ENCODE measurements around the gene SP7. TPM values are rescaled to one million over a fixed set of nuclear protein-coding genes. Genes with fewer than 3 reads are reported as not detected.

Gene SP7
- total and polyA plus RNA-seq, 2 donors (not counting 3 experiments of a cell fraction or from before 2014, with no cell fraction given): not detected

DNA sequence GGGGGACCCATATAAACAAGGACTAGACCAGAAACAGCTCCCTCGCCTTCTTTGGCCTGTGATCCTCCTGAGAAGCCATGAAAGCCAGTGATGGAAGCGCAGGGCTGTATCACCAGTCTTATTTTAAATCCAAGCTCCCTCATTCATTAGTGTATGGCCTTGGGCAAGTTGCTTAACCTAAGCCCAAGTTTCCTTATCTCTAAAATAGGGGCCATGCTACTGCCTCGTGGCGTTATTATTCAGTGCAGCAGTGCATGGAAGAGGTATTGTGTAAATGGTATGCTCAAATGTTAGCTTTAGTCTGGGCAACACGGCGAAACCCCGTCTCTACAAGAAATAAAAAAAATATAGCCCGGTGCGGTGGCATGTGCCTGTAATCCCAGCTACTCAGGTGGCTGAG, 58.2 kb downstream of the SP7 start:
- Histone ChIP-seq H3K9ac (replicated peaks; ENCODE audit: extremely low read depth, insufficient read depth, low read length) (no peak overlapping the region), H3K36me3 (ENCODE audit: control insufficient read depth in 2 of 2, extremely low read depth in 1 of 2, insufficient read depth in 2 of 2, low read length in 2 of 2) (peaks cover 15 to 16% of the 10 kb centered on the region in 2 experiments), H3K9me3 (replicated peaks; ENCODE audit: control insufficient read depth, insufficient read depth, low read length) (no peaks in the 10 kb centered on the region), H3K4me2 (ENCODE audit: insufficient read depth, low read length) (no peak overlapping the region), H4K20me1 (replicated peaks; ENCODE audit: control insufficient read depth, extremely low read depth, insufficient read depth, low read length) (no peaks in the 10 kb centered on the region), H3K27ac (ENCODE audit: insufficient read depth, low read depth, low read length) (no peak overlapping the region), H3K4me1 (ENCODE audit: control insufficient read depth, extremely low read depth, insufficient read depth, low read length) (no peaks in the 10 kb centered on the region), H3K9me1 (replicated peaks; ENCODE audit: control insufficient read depth, extremely low read depth, insufficient read depth, low read length) (no peaks in the 10 kb centered on the region), H2AFZ (ENCODE audit: low read depth, low read length) (no peak overlapping the region), H3K4me3 (replicated peaks in 1 of 3; ENCODE audit: insufficient read depth in 1 of 3, low read depth in 1 of 3, low read length in 3 of 3) (no peak overlapping the region), H3K79me2 (ENCODE audit: control insufficient read depth, insufficient read depth, low read length) (no peaks in the 10 kb centered on the region), H3K27me3 (ENCODE audit: control insufficient read depth in 2 of 2, insufficient read depth in 2 of 2, low read length in 2 of 2) (no peaks in the 10 kb centered on the region)
- DNase-seq (ENCODE audit: low read depth, low spot score) (no peak), FAIRE-seq (no peak)
- CTCF ChIA-PET: interaction anchor here (0.6 to 2.2 kb wide), 4 partner anchors 10 to 64 kb away, joined by 3 to 21 read pairs (median 6); partner anchors contain the start of gene AAAS
- BruUV-seq (replicated peaks): no TSS peak
- POLR2A ChIA-PET: interaction anchor here (0.7 kb wide), 1 partner anchor 28 kb away, joined by 3 read pairs; no protein-coding TSS in a partner anchor
- dilution Hi-C loops (cut with MboI; ENCODE audit: extremely low pct_ligation_motif_present, low sequenced_read_pairs): no loop called here
- intact Hi-C loops (cut with micrococcal nuclease): no loop called here
- TF ChIP-seq EZH2 (IDR thresholded peaks at IDR 0.05; ENCODE audit: borderline replicate concordance, low read depth, low read length, severe bottlenecking) (no peak), JUN (IDR thresholded peaks at IDR 0.05; ENCODE audit: borderline replicate concordance, insufficient read depth, insufficient read length, low read depth) (no peak), MYC (IDR thresholded peaks at IDR 0.05; ENCODE audit: low read depth, low read length) (no peak), POLR2AphosphoS5 (IDR thresholded peaks at IDR 0.05; ENCODE audit: insufficient read depth, low read depth, low read length) (no peak), FOS (IDR thresholded peaks at IDR 0.05; ENCODE audit: borderline replicate concordance, insufficient read depth, low read length) (no peak), POLR2A (IDR thresholded peaks at IDR 0.05; ENCODE audit: low read depth, low read length) (no peak), GATA2 (IDR thresholded peaks at IDR 0.05; ENCODE audit: insufficient read depth, insufficient read length, low read depth, low read length) (no peak)
- TF ChIP-seq, protein P1, sequence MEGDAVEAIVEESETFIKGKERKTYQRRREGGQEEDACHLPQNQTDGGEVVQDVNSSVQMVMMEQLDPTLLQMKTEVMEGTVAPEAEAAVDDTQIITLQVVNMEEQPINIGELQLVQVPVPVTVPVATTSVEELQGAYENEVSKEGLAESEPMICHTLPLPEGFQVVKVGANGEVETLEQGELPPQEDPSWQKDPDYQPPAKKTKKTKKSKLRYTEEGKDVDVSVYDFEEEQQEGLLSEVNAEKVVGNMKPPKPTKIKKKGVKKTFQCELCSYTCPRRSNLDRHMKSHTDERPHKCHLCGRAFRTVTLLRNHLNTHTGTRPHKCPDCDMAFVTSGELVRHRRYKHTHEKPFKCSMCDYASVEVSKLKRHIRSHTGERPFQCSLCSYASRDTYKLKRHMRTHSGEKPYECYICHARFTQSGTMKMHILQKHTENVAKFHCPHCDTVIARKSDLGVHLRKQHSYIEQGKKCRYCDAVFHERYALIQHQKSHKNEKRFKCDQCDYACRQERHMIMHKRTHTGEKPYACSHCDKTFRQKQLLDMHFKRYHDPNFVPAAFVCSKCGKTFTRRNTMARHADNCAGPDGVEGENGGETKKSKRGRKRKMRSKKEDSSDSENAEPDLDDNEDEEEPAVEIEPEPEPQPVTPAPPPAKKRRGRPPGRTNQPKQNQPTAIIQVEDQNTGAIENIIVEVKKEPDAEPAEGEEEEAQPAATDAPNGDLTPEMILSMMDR (IDR thresholded peaks at IDR 0.05; ENCODE audit: extremely low read depth in 1 of 2, insufficient read depth in 1 of 2, low read depth in 1 of 2, low read length in 2 of 2): no peak
- TF ChIP-seq, protein P2, sequence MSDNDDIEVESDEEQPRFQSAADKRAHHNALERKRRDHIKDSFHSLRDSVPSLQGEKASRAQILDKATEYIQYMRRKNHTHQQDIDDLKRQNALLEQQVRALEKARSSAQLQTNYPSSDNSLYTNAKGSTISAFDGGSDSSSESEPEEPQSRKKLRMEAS (IDR thresholded peaks at IDR 0.05; ENCODE audit: insufficient read depth, insufficient read length): no peak

Other genes with a start within 250 kb of the SP7 start
- 11.6 and 14.1 TPM in 2 replicates for gene IGFBP6, start 238.7 kb downstream of the SP7 start, total RNA-seq
- gene IGFBP6, start 238.7 kb downstream of the SP7 start, polyA plus RNA-seq: 18.2 TPM in 2 replicates
- not detected in 2 replicates for gene SOAT2, start 232.9 kb downstream of the SP7 start, total RNA-seq
- gene SOAT2, start 232.9 kb downstream of the SP7 start, polyA plus RNA-seq: not detected in 2 replicates
- gene ZNF740, start 155.6 kb downstream of the SP7 start, total RNA-seq: 34.9 and 38.1 TPM in 2 replicates
- gene ZNF740, start 155.6 kb downstream of the SP7 start, polyA plus RNA-seq: 7.9 and 10.5 TPM in 2 replicates
- 21.1 and 22.0 TPM in 2 replicates for gene CSAD, start 155.4 kb downstream of the SP7 start, total RNA-seq
- 24.0 and 24.4 TPM in 2 replicates for gene CSAD, start 155.4 kb downstream of the SP7 start, polyA plus RNA-seq
- gene ITGB7, start 129.1 kb downstream of the SP7 start, total RNA-seq: not detected in 2 replicates
- 0.17 and 0.18 TPM in 2 replicates for gene ITGB7, start 129.1 kb downstream of the SP7 start, polyA plus RNA-seq
- 16.1 and 19.5 TPM in 2 replicates for gene RARG, start 104.1 kb downstream of the SP7 start, total RNA-seq
- gene RARG, start 104.1 kb downstream of the SP7 start, polyA plus RNA-seq: 9.9 and 11.6 TPM in 2 replicates
- gene ESPL1, start 68.1 kb downstream of the SP7 start, total RNA-seq: 39.3 and 42.7 TPM in 2 replicates
- 16.2 and 18.8 TPM in 2 replicates for gene ESPL1, start 68.1 kb downstream of the SP7 start, polyA plus RNA-seq
- gene PFDN5, start 40.8 kb downstream of the SP7 start, total RNA-seq: 286 and 301 TPM in 2 replicates
- gene PFDN5, start 40.8 kb downstream of the SP7 start, polyA plus RNA-seq: 665 and 745 TPM in 2 replicates
- gene MYG1, start 36.7 kb downstream of the SP7 start, total RNA-seq: 61.1 and 65.8 TPM in 2 replicates
- gene MYG1, start 36.7 kb downstream of the SP7 start, polyA plus RNA-seq: 65.5 and 65.9 TPM in 2 replicates
- gene AAAS, start 14.7 kb downstream of the SP7 start, total RNA-seq: 57.8 and 60.0 TPM in 2 replicates
- 83.1 and 86.0 TPM in 2 replicates for gene AAAS, start 14.7 kb downstream of the SP7 start, polyA plus RNA-seq
- gene SP1, start 43.8 kb upstream of the SP7 start, total RNA-seq: 56.3 and 57.7 TPM in 2 replicates
- gene SP1, start 43.8 kb upstream of the SP7 start, polyA plus RNA-seq: 33.2 and 34.8 TPM in 2 replicates
- gene AMHR2, start 87.5 kb upstream of the SP7 start, total RNA-seq: not detected in 2 replicates
- not detected in 2 replicates for gene AMHR2, start 87.5 kb upstream of the SP7 start, polyA plus RNA-seq
- 123 and 139 TPM in 2 replicates for gene PRR13, start 105.4 kb upstream of the SP7 start, total RNA-seq
- gene PRR13, start 105.4 kb upstream of the SP7 start, polyA plus RNA-seq: 60.6 and 68.9 TPM in 2 replicates
- 948 and 995 TPM in 2 replicates for gene PCBP2, start 115.7 kb upstream of the SP7 start, total RNA-seq
- 431 and 526 TPM in 2 replicates for gene PCBP2, start 115.7 kb upstream of the SP7 start, polyA plus RNA-seq
- gene MAP3K12, start 163.1 kb upstream of the SP7 start, total RNA-seq: 29.3 and 33.3 TPM in 2 replicates
- 66.2 and 69.2 TPM in 2 replicates for gene MAP3K12, start 163.1 kb upstream of the SP7 start, polyA plus RNA-seq
- gene TARBP2, start 164.9 kb upstream of the SP7 start, total RNA-seq: 53.8 and 57.2 TPM in 2 replicates
- 82.8 and 92.1 TPM in 2 replicates for gene TARBP2, start 164.9 kb upstream of the SP7 start, polyA plus RNA-seq
- gene NPFF, start 171.1 kb upstream of the SP7 start, total RNA-seq: not detected in 2 replicates
- gene NPFF, start 171.1 kb upstream of the SP7 start, polyA plus RNA-seq: 0.30 TPM in 1 of 2 replicates, not detected in the other

Data from endothelial cell of umbilical vein (primary cell).